ENCODE data around the gene C1QTNF6. TPM values are rescaled to one million over a fixed set of nuclear protein-coding genes. Genes with fewer than 3 reads are reported as not detected.

The C1QTNF6 gene
- polyA plus RNA-seq, 1 of the 3 experiments (the other 2 are of a cell fraction), result 47.7 TPM

- TF ChIP-seq IRF3 (IDR thresholded peaks at IDR 0.05; ENCODE audit: low read depth, low read length) (no peak), RCOR1 (IDR thresholded peaks at IDR 0.05; ENCODE audit: low read length) (no peak), SIN3A (IDR thresholded peaks at IDR 0.05; ENCODE audit: borderline replicate concordance, low read depth, low read length) (no peak), PBX3 (IDR thresholded peaks at IDR 0.05) (no peak), FOSL2 (IDR thresholded peaks at IDR 0.05; ENCODE audit: borderline replicate concordance, low read depth) (no peak), MXI1 (IDR thresholded peaks at IDR 0.05; ENCODE audit: low read depth, low read length) (no peak), POLR2AphosphoS5 (IDR thresholded peaks at IDR 0.05; ENCODE audit: low read depth, low read length) (no peak)
These were observed 30.8 kb upstream of the C1QTNF6 start (continued) for GRCh38 chr22:37218771-37219411.

GRCh38 chr22:37218399-37218770 lies 30.3 kb upstream of the C1QTNF6 start:
- ChIA-PET POLR2A (no interaction called here), CTCF (no interaction called here)
- no peaks in the 10 kb centered on the region for H4K20me1 ChIP-seq (ENCODE audit: insufficient read depth)
- H3K4me1 ChIP-seq (ENCODE audit: control insufficient read depth in 1 of 2, insufficient read depth in 2 of 2, low read depth in 1 of 2, low read length in 1 of 2), result no peaks in the 10 kb centered on the region
- no peaks in the 10 kb centered on the region for H3K79me2 ChIP-seq (ENCODE audit: insufficient read depth)
- no peak overlapping the region for H2AFZ ChIP-seq (ENCODE audit: low read depth)
- no peak for TF ChIP-seq EZH2phosphoT487 (IDR thresholded peaks at IDR 0.05; ENCODE audit: borderline replicate concordance, low read depth)
- TF ChIP-seq PBX3 (IDR thresholded peaks at IDR 0.05), result no peak
- TF ChIP-seq RFX5 (IDR thresholded peaks at IDR 0.05; ENCODE audit: low read length), result no peak
- no peak for TF ChIP-seq RCOR1 (IDR thresholded peaks at IDR 0.05; ENCODE audit: low read length)
- no peak for TF ChIP-seq YY1 (IDR thresholded peaks at IDR 0.05; ENCODE audit: low read depth)
- TF ChIP-seq POLR2AphosphoS5 (IDR thresholded peaks at IDR 0.05; ENCODE audit: low read depth, low read length), result no peak
- WGBS (ENCODE audit: low lambda C conversion rate), result 64% methylated on average over 6 of the region's 6 CpGs
- H3K4me3 ChIP-seq (ENCODE audit: low read depth in 2 of 2, low read length in 1 of 2), result no peak overlapping the region
- H3F3A ChIP-seq (replicated peaks; ENCODE audit: insufficient read depth), result no peaks in the 10 kb centered on the region
- no peak overlapping the region for H3K4me2 ChIP-seq
- no peak overlapping the region for H3K27ac ChIP-seq (ENCODE audit: low read depth in 2 of 2, low read length in 1 of 2)
- no peak for DNase-seq
- no peaks in the 10 kb centered on the region for H3K9me3 ChIP-seq
- H3K9ac ChIP-seq, result no peak overlapping the region
- H3K36me3 ChIP-seq (replicated peaks in 1 of 2; ENCODE audit: control insufficient read depth in 1 of 2, insufficient read depth in 2 of 2, low read length in 1 of 2), result no peaks in the 10 kb centered on the region
- no peaks in the 10 kb centered on the region; the same call in 1 of the 2 replicates for H3K27me3 ChIP-seq (ENCODE audit: insufficient read depth)
- no peaks in the 10 kb centered on the region for H3K9me2 ChIP-seq

- no peaks in the 10 kb centered on the region for H3K79me2 ChIP-seq (ENCODE audit: insufficient read depth)
- POLR2A ChIA-PET, result no interaction called here
- H3K9me2 ChIP-seq, result no peaks in the 10 kb centered on the region
- DNase-seq, result no peak
- CTCF ChIA-PET, result interaction anchor here (0.7 to 3.4 kb wide), 4 partner anchors 9 to 49 kb away, joined by 3 to 17 read pairs (median 8); no protein-coding TSS in a partner anchor
- no peaks in the 10 kb centered on the region for H3K9me3 ChIP-seq
- no peaks in the 10 kb centered on the region for H3F3A ChIP-seq (replicated peaks; ENCODE audit: insufficient read depth)
- no peak overlapping the region for H3K4me3 ChIP-seq (ENCODE audit: low read depth in 2 of 2, low read length in 1 of 2)
- no peak overlapping the region for H3K4me2 ChIP-seq
- H4K20me1 ChIP-seq (ENCODE audit: insufficient read depth), result no peaks in the 10 kb centered on the region
- whole genome bisulfite sequencing (ENCODE audit: low lambda C conversion rate), result 79% methylated on average over 9 of the region's 9 CpGs
- H3K4me1 ChIP-seq (ENCODE audit: control insufficient read depth in 1 of 2, insufficient read depth in 2 of 2, low read depth in 1 of 2, low read length in 1 of 2), result peaks cover 0 to 10% of the 10 kb centered on the region in 2 experiments; a peak in 1 of 4 replicates
- H3K9ac ChIP-seq, result no peak overlapping the region
- no peak overlapping the region for H2AFZ ChIP-seq (ENCODE audit: low read depth)
- H3K27ac ChIP-seq (ENCODE audit: low read depth in 2 of 2, low read length in 1 of 2), result no peak overlapping the region
- H3K36me3 ChIP-seq (replicated peaks in 1 of 2; ENCODE audit: control insufficient read depth in 1 of 2, insufficient read depth in 2 of 2, low read length in 1 of 2), result no peaks in the 10 kb centered on the region
- no peaks in the 10 kb centered on the region; the same call in 1 of the 2 replicates for H3K27me3 ChIP-seq (ENCODE audit: insufficient read depth)
- no peak for TF ChIP-seq FOXJ3 (CRISPR knock-in tag; IDR thresholded peaks at IDR 0.05)
- no peak for TF ChIP-seq ZBTB33 (IDR thresholded peaks at IDR 0.05; ENCODE audit: borderline replicate concordance, low read depth)
- TF ChIP-seq EZH2phosphoT487 (IDR thresholded peaks at IDR 0.05; ENCODE audit: borderline replicate concordance, low read depth), result no peak
- TF ChIP-seq CTCF (IDR thresholded peaks at IDR 0.05), result no peak
- no peak for TF ChIP-seq CHD2 (IDR thresholded peaks at IDR 0.05; ENCODE audit: low read length, partially characterized antibody)
- TF ChIP-seq JUND (IDR thresholded peaks at IDR 0.05), result no peak
- no peak for TF ChIP-seq TAF1 (IDR thresholded peaks at IDR 0.05; ENCODE audit: borderline replicate concordance, low read depth, low read length)
- no peak for TF ChIP-seq POLR2AphosphoS5 (IDR thresholded peaks at IDR 0.05; ENCODE audit: low read depth, low read length)
- TF ChIP-seq NRF1 (IDR thresholded peaks at IDR 0.05; ENCODE audit: low read depth, low read length), result no peak
- no peak for TF ChIP-seq SIN3A (IDR thresholded peaks at IDR 0.05; ENCODE audit: borderline replicate concordance, low read depth, low read length)
These were observed 27.8 kb upstream of the C1QTNF6 start for GRCh38 chr22:37215890-37216289.
